K562 (cell line): ENCODE measurements around the gene TKTL1. TPM values are rescaled to one million over a fixed set of nuclear protein-coding genes. Genes with fewer than 3 reads are reported as not detected.

Experiments used
- ATAC-seq: fragments of 200-7000 bp; cut with Tn5 transposase; 3 replicates; pipeline ENCODE4 v1.9.1; 2020; ENCODE audit warnings: moderate library complexity
- BruUV-seq: library from RNA; stranded (reverse); fragments of 400-500 nt; replicated peaks from 2 replicates; lab custom pipeline; 2021; lab: Mats Ljungman, UMichigan
- CTCF ChIA-PET: fragments of 300-600 bp; formaldehyde crosslinking; extraction: SDS; loops from one replicate; lab custom pipeline; 2021; ENCODE audit warnings: low intra/inter-chr PET ratio; lab: Yijun Ruan, JAX
- POLR2A ChIA-PET: fragments of 300-600, 350-650 bp; sonication (Branson Sonifier 250); formaldehyde crosslinking; extraction: SDS; loops from one replicate; lab custom pipeline; 2021; ENCODE audit warnings: antibody characterized with exemption, inconsistent platforms; lab: Yijun Ruan, JAX
- DNase-seq, 4 experiments: peaks; one replicate each; pipeline versions ENCODE4 v3.0.0 to v3.0.0-alpha.2; 2011 to 2018; ENCODE audit warnings: low spot score in 3 of 4, mixed read lengths in 3 of 4; ENCODE audit errors: extremely low read depth in 1 of 4
- FAIRE-seq: peaks from 2 replicates; lab custom pipeline; 2011; peaks lifted over from hg19 to GRCh38; lab: Jason Lieb, UNC
- H2AFZ ChIP-seq: 2 replicates; pipeline ENCODE4 v1.6.0; 2011; ENCODE audit warnings: low read depth, low read length, control low read depth, inconsistent platforms
- H3K27ac ChIP-seq: fragments of 200-600 bp; 3 replicates; pipeline ENCODE4 v1.8.0; 2011; ENCODE audit warnings: low read depth, mild to moderate bottlenecking, control low read depth, inconsistent platforms, low read length, moderate library complexity, mixed read lengths; ENCODE audit errors: extremely low read depth
- H3K27me3 ChIP-seq, 2 experiments: fragments of 300-600 bp in 1 of 2; 2 replicates in 1 of 2; 3 replicates in 1 of 2; pipeline versions ENCODE4 v1.6.0 to v1.8.0; 2011; ENCODE audit warnings: inconsistent platforms in 2 of 2, low read length in 2 of 2, mild to moderate bottlenecking in 1 of 2, mixed read lengths in 1 of 2, moderate library complexity in 1 of 2; ENCODE audit not compliant: control insufficient read depth in 2 of 2, insufficient read depth in 2 of 2
- H3K36me3 ChIP-seq: fragments of 300-600 bp; 3 replicates; pipeline ENCODE4 v1.8.0; 2011; ENCODE audit warnings: mild to moderate bottlenecking, low read length, inconsistent platforms; ENCODE audit not compliant: control insufficient read depth, insufficient read depth
- H3K4me1 ChIP-seq, 2 experiments: fragments of 200-600 bp in 1 of 2; replicated peaks in 1 of 2; 2 replicates in 1 of 2; 3 replicates in 1 of 2; pipeline versions ENCODE4 v1.5.1 to v1.8.0; 2011; ENCODE audit warnings: inconsistent platforms in 2 of 2, low read length in 2 of 2, mild to moderate bottlenecking in 1 of 2, mixed read lengths in 1 of 2, moderate library complexity in 1 of 2; ENCODE audit not compliant: control insufficient read depth in 2 of 2, insufficient read depth in 2 of 2
- H3K4me2 ChIP-seq: 2 replicates; pipeline ENCODE4 v1.6.1; 2011; ENCODE audit warnings: low read length, control low read depth, inconsistent platforms, mixed read lengths; ENCODE audit not compliant: insufficient read depth
- H3K4me3 ChIP-seq: fragments of 200-600 bp; sonication (generic), shearing (Covaris generic); 2 replicates; pipeline ENCODE4 v1.5.1; 2016; ENCODE audit warnings: control low read depth, inconsistent platforms
- H3K79me2 ChIP-seq: fragments of 200-600 bp; 3 replicates; pipeline ENCODE4 v1.8.0; 2011; ENCODE audit warnings: low read length, inconsistent platforms; ENCODE audit not compliant: control insufficient read depth, insufficient read depth
- H3K9ac ChIP-seq, 2 experiments: 2 replicates each; pipeline versions ENCODE4 v1.6.0 to v1.6.1; 2011; ENCODE audit warnings: low read depth in 2 of 2, low read length in 2 of 2, control low read depth in 1 of 2, inconsistent platforms in 1 of 2, mild to moderate bottlenecking in 1 of 2, mixed read lengths in 1 of 2; ENCODE audit not compliant: insufficient read depth in 1 of 2
- H3K9me1 ChIP-seq: one replicate; pipeline ENCODE4 v1.6.0; 2011; ENCODE audit warnings: inconsistent platforms, mild to moderate bottlenecking, low read length, moderate library complexity; ENCODE audit not compliant: control insufficient read depth, insufficient read depth
- H3K9me3 ChIP-seq: replicated peaks from 2 replicates; pipeline ENCODE4 v1.5.1; 2011; ENCODE audit warnings: low read depth, low read length, inconsistent platforms; ENCODE audit not compliant: control insufficient read depth, insufficient read depth
- H4K20me1 ChIP-seq: replicated peaks from 2 replicates; pipeline ENCODE4 v1.6.1; 2011; ENCODE audit warnings: low read length, inconsistent platforms, mixed read lengths; ENCODE audit not compliant: control insufficient read depth, insufficient read depth
- NR4A1 ChIP-seq, 2 experiments: fragments of 250-450 bp in 1 of 2; fragments of 450-650 bp in 1 of 2; sonication (Bioruptor Pico) in 1 of 2; IDR thresholded peaks; 2 replicates each; pipeline versions ENCODE4 v1.4.0 to v1.6.1; 2016 to 2020; ENCODE audit warnings: mild to moderate bottlenecking in 2 of 2, missing compliant biosample characterization in 1 of 2, missing genetic modification characterization in 1 of 2, moderate library complexity in 1 of 2
- POLR2A ChIP-seq: fragments of 450-650 bp; conservative IDR thresholded peaks from 2 replicates; pipeline ENCODE4 v1.6.1; 2016
- POLR2B ChIP-seq: fragments of 450-650 bp; IDR thresholded peaks from 2 replicates; pipeline ENCODE4 v1.6.1; 2018; ENCODE audit warnings: low read depth; ENCODE audit not compliant: partially characterized antibody
- POLR2G ChIP-seq: fragments of 200-400 bp; formaldehyde crosslinking; IDR thresholded peaks from 2 replicates; pipeline ENCODE4 v1.6.1; 2017; ENCODE audit warnings: low read depth, mild to moderate bottlenecking, antibody characterized with exemption, low read length, moderate library complexity
- PTTG1 ChIP-seq: fragments of 450-650 bp; IDR thresholded peaks from 2 replicates; pipeline ENCODE4 v1.6.1; 2016; ENCODE audit warnings: low read depth, mild to moderate bottlenecking, missing genetic modification characterization, missing compliant biosample characterization
- RBFOX2 ChIP-seq: fragments of 200-400 bp; formaldehyde crosslinking; IDR thresholded peaks from 2 replicates; pipeline ENCODE4 v1.6.1; 2017; ENCODE audit warnings: low read depth, mild to moderate bottlenecking, low read length, moderate library complexity
- WGBS: fragments of 100-300 bp; shearing (Covaris generic); methylation state at CpG from one replicate; pipeline ENCODE4 v1.1.6; 2016; ENCODE audit warnings: low coverage, mixed read lengths; ENCODE audit not compliant: insufficient coverage; ENCODE audit errors: missing lambda C conversion rate; 5-methylcytosine and 5-hydroxymethylcytosine counted together
- in situ Hi-C: fragments of 300-500 bp; cut with MboI; formaldehyde crosslinking; loops from 4 replicates; pipeline ENCODE4 v1.15.0; 2018; ENCODE audit warnings: inconsistent platforms, mixed read lengths
- intact Hi-C: fragments of 100-400 bp; cut with micrococcal nuclease; formaldehyde crosslinking; loops from 2 replicates; pipeline ENCODE4 v1.14.2; 2022
- polyA plus RNA-seq, 8 experiments: library from polyadenylated mRNA; depleted of rRNA in 4 of 8; stranded (reverse) in 5 of 8; unstranded in 3 of 8; fragments of >200 nt; fragmentation: Nextera tagmentation in 2 of 8; fragmentation: Illumina TruSeq in 1 of 8; extraction: Ambion mirVana in 2 of 8; extraction: Trizol in 1 of 8; gene quantifications; 2 replicates each; pipeline versions ENCODE4 v1.2.1 to v1.2.3, GENCODE V29; 2011 to 2014; ENCODE audit warnings: inconsistent platforms in 1 of 8, missing spikeins in 1 of 8
- total RNA-seq, 7 experiments: library from RNA; depleted of rRNA in 6 of 7; stranded (reverse); fragments of >200 nt in 6 of 7; fragmentation: Illumina TruSeq in 2 of 7; extraction: Trizol in 2 of 7; gene quantifications; 2 replicates each; pipeline versions ENCODE4 v1.2.1 to v1.2.3, GENCODE V29; 2011 to 2021; ENCODE audit warnings: low replicate concordance in 1 of 7
- TF ChIP-seq, protein P1 (sequence below): fragments of 250-450 bp; sonication (Bioruptor Pico); IDR thresholded peaks from 2 replicates; pipeline ENCODE4 v1.8.0; 2022; ENCODE audit warnings: inconsistent platforms

TKTL1 gene
- total and polyA plus RNA-seq, 9 of the 15 experiments (the other 6 are each of a cell fraction or from before 2014, with no cell fraction given): 0.18 to 0.71 (median 0.38) TPM

- ATAC-seq: no peak
- POLR2A ChIA-PET: interaction anchor here (0.5 to 1.4 kb wide), 9 partner anchors 9 to 678 kb away, joined by 3 to 5 read pairs (median 3); partner anchors contain the start of genes FUNDC2 and RPL10
- Histone ChIP-seq H3K9ac (no peak overlapping the region), H3K79me2 (no peaks in the 10 kb centered on the region), H3K4me2 (no peak overlapping the region), H3K4me1 (peaks cover 3 to 50% of the 10 kb centered on the region in 2 experiments; a peak in 3 of 5 replicates), H4K20me1 (peaks cover 13% of the 10 kb centered on the region), H3K9me3 (no peaks in the 10 kb centered on the region)
- CTCF ChIA-PET: no interaction called here
- BruUV-seq: TSS peak; percentile 63
- no peak for FAIRE-seq
- DNase-seq: no peak
- TF ChIP-seq PTTG1: no peak
- TF ChIP-seq, protein P1, sequence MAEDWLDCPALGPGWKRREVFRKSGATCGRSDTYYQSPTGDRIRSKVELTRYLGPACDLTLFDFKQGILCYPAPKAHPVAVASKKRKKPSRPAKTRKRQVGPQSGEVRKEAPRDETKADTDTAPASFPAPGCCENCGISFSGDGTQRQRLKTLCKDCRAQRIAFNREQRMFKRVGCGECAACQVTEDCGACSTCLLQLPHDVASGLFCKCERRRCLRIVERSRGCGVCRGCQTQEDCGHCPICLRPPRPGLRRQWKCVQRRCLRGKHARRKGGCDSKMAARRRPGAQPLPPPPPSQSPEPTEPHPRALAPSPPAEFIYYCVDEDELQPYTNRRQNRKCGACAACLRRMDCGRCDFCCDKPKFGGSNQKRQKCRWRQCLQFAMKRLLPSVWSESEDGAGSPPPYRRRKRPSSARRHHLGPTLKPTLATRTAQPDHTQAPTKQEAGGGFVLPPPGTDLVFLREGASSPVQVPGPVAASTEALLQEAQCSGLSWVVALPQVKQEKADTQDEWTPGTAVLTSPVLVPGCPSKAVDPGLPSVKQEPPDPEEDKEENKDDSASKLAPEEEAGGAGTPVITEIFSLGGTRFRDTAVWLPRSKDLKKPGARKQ (CRISPR knock-in tag): no peak
- TF ChIP-seq POLR2A: peak; percentile 9; the same call in 1 of the 2 replicates
- peak; percentile 19 for TF ChIP-seq POLR2B
- no peak for TF ChIP-seq NR4A1 (CRISPR knock-in tag; IDR thresholded peaks at IDR 0.05)
- no peak for TF ChIP-seq NR4A1 (tag; IDR thresholded peaks at IDR 0.05)
- peak; percentile 61; the same call in 1 of the 2 replicates for TF ChIP-seq POLR2G
- TF ChIP-seq RBFOX2: 0 out of 2 replicates have a peak, but pooled peaks have one; percentile 40
- TF ChIP-seq, all 486 proteins: peak for 4
- Histone ChIP-seq H2AFZ (no peak overlapping the region), H3K27ac (no peak overlapping the region), H3K9me1 (no peaks in the 10 kb centered on the region), H3K4me3 (no peak overlapping the region), H3K27me3 (no peaks in the 10 kb centered on the region), H3K36me3 (peaks cover 57% of the 10 kb centered on the region; the same call in 2 of the 3 replicates)
- in situ Hi-C loops: no loop called here
- 81% methylated on average over 5 of the region's 24 CpGs for WGBS
- intact Hi-C loops: no loop called here
Observed at GRCh38 chrX:154348646-154349358, 53.2 kb downstream of the TKTL1 start.
